ENCODE measurements around the gene OR10K1. TPM values are rescaled to one million over a fixed set of nuclear protein-coding genes. Genes with fewer than 3 reads are reported as not detected.

Gene OR10K1
- total RNA-seq, 4 donors from 2014 or later: not detected

- Histone ChIP-seq H3K36me3 (no peaks in the 10 kb centered on the region), H3K27ac (replicated peaks in 1 of 4) (no peak overlapping the region), H3K9me3 (peaks cover 0 to 2% (median under 1%) of the 10 kb centered on the region in 4 donors), H3K27me3 (peaks cover 0 to 3% (median 0%) of the 10 kb centered on the region in 4 donors), H3K4me1 (no peaks in the 10 kb centered on the region), H3K4me3 (no peak overlapping the region)
- TF ChIP-seq POLR2AphosphoS5 (IDR thresholded peaks at IDR 0.05): no peak
- TF ChIP-seq CTCF (IDR thresholded peaks at IDR 0.05): no peak
- no peak for TF ChIP-seq EP300 (IDR thresholded peaks at IDR 0.05)
- TF ChIP-seq POLR2A (IDR thresholded peaks at IDR 0.05; ENCODE audit: low read depth): no peak
- intact Hi-C loops (cut with DNase I): no loop called here
- DNase-seq (ENCODE audit: extremely low spot score): no peak
These were observed 4.4 kb upstream of the OR10K1 start for GRCh38 chr1:158457246-158457645.

GRCh38 chr1:158458263-158458662, 3.4 kb upstream of the OR10K1 start:
- no peaks in the 10 kb centered on the region for H3K9me3 ChIP-seq
- no peak overlapping the region for H3K4me3 ChIP-seq
- intact Hi-C loops (cut with DNase I): no loop called here
- H3K27ac ChIP-seq (replicated peaks in 1 of 4): no peak overlapping the region
- H3K4me1 ChIP-seq: no peaks in the 10 kb centered on the region
- H3K36me3 ChIP-seq: no peaks in the 10 kb centered on the region
- TF ChIP-seq EP300 (IDR thresholded peaks at IDR 0.05): no peak
- TF ChIP-seq POLR2A (IDR thresholded peaks at IDR 0.05; ENCODE audit: low read depth): no peak
- TF ChIP-seq CTCF (IDR thresholded peaks at IDR 0.05): no peak
- no peak for TF ChIP-seq POLR2AphosphoS5 (IDR thresholded peaks at IDR 0.05)
- DNase-seq (ENCODE audit: extremely low spot score): no peak
- peaks cover 0 to 3% (median 0%) of the 10 kb centered on the region in 4 donors for H3K27me3 ChIP-seq

- TF ChIP-seq CTCF (IDR thresholded peaks at IDR 0.05): no peak
- H3K36me3 ChIP-seq: no peaks in the 10 kb centered on the region
- H3K9me3 ChIP-seq: no peaks in the 10 kb centered on the region
- no peak within 1 kb of the TSS for H3K4me3 ChIP-seq
- H3K4me1 ChIP-seq: no peaks in the 10 kb centered on the region
- no peak for DNase-seq (ENCODE audit: extremely low spot score)
- H3K27ac ChIP-seq (replicated peaks in 1 of 4): no peak within 1 kb of the TSS
- intact Hi-C loops (cut with DNase I): no loop called here
- no peaks in the 10 kb centered on the region for H3K27me3 ChIP-seq
These were observed 10.3 kb downstream of the OR10K1 start, which contains the start of gene OR10R2 for GRCh38 chr1:158471920-158472319. OR10R2 (plus strand) TSS chr1:158472220; CDS start chr1:158472326, 106 bp downstream.

GRCh38 chr1:158485455-158485854, 23.8 kb downstream of the OR10K1 start:
- H3K27ac ChIP-seq (replicated peaks in 1 of 4): no peak overlapping the region
- H3K4me3 ChIP-seq: no peak overlapping the region
- H3K36me3 ChIP-seq: no peaks in the 10 kb centered on the region
- no peak for DNase-seq (ENCODE audit: extremely low spot score)
- no peaks in the 10 kb centered on the region for H3K9me3 ChIP-seq
- TF ChIP-seq CTCF (IDR thresholded peaks at IDR 0.05): no peak
- no peak for TF ChIP-seq POLR2AphosphoS5 (IDR thresholded peaks at IDR 0.05)
- no peak for TF ChIP-seq EP300 (IDR thresholded peaks at IDR 0.05)
- no peak for TF ChIP-seq POLR2A (IDR thresholded peaks at IDR 0.05; ENCODE audit: low read depth)
- intact Hi-C loops (cut with DNase I): no loop called here
- H3K4me1 ChIP-seq: no peaks in the 10 kb centered on the region
- H3K27me3 ChIP-seq: no peaks in the 10 kb centered on the region
- WGBS: 61% methylated on average over 2 of the region's 2 CpGs

GRCh38 chr1:158491316-158491715, 29.7 kb downstream of the OR10K1 start:
- WGBS: 50% methylated on average over 3 of the region's 3 CpGs
- intact Hi-C loops (cut with DNase I): no loop called here

More at GRCh38 chr1:158491316-158491715, 29.7 kb downstream of the OR10K1 start:
- no peak overlapping the region for H3K27ac ChIP-seq (replicated peaks in 1 of 4)
- no peaks in the 10 kb centered on the region for H3K27me3 ChIP-seq
- no peaks in the 10 kb centered on the region for H3K36me3 ChIP-seq
- no peak for DNase-seq (ENCODE audit: extremely low spot score)
- no peaks in the 10 kb centered on the region for H3K9me3 ChIP-seq
- no peak for TF ChIP-seq EP300 (IDR thresholded peaks at IDR 0.05)
- H3K4me3 ChIP-seq: no peak overlapping the region
- H3K4me1 ChIP-seq: no peaks in the 10 kb centered on the region

All from esophagus muscularis mucosa (tissue), 4 donors.